ENCODE measurements around the gene SHC3.

Gene SHC3

GRCh38 chr9:89171693-89172092 lies 6.9 kb downstream of the SHC3 start:
- Histone ChIP-seq H3K27me3 (ENCODE audit: insufficient read depth, low read length) (peaks cover 5% of the 10 kb centered on the region), H3K14ac (ENCODE audit: low read length) (no peak overlapping the region), H4K12ac (ENCODE audit: low read depth, low read length) (no peak overlapping the region), H3K4me1 (ENCODE audit: control insufficient read depth in 1 of 2, insufficient read depth in 2 of 2, low read length in 2 of 2) (peaks cover 4% of the 10 kb centered on the region in 2 experiments), H3K18ac (ENCODE audit: low read length) (no peak overlapping the region), H3K4me3 (ENCODE audit: low read depth, low read length) (no peak overlapping the region), H2AFZ (ENCODE audit: insufficient read depth, low read length, poor library complexity) (no peak overlapping the region), H3K27ac (ENCODE audit: low read depth, low read length) (no peak overlapping the region), H3K4ac (ENCODE audit: low read depth, low read length) (no peak overlapping the region), H3K79me2 (ENCODE audit: control insufficient read depth, insufficient read depth, low read length, poor library complexity) (no peaks in the 10 kb centered on the region), H2BK12ac (ENCODE audit: low read length) (no peak overlapping the region), H4K8ac (ENCODE audit: low read depth, low read length) (no peak overlapping the region), H3K4me2 (ENCODE audit: low read length) (no peak overlapping the region), H3K9ac (ENCODE audit: low read length) (no peak overlapping the region), H3K9me3 (ENCODE audit: insufficient read depth, low read depth, low read length) (peaks cover 6% of the 10 kb centered on the region), H3K23ac (ENCODE audit: low read length) (no peak overlapping the region), H2BK120ac (ENCODE audit: insufficient read depth, low read length, poor library complexity) (no peak overlapping the region), H2AK5ac (ENCODE audit: low read length) (no peak overlapping the region), H3K79me1 (ENCODE audit: low read length) (no peaks in the 10 kb centered on the region), H2BK5ac (ENCODE audit: low read depth, low read length, poor library complexity) (no peak overlapping the region), H3K36me3 (ENCODE audit: control insufficient read depth in 1 of 2, insufficient read depth in 2 of 2, low read length in 2 of 2) (no peaks in the 10 kb centered on the region), H4K91ac (ENCODE audit: low read depth, low read length) (no peak overlapping the region)
- WGBS (ENCODE audit: extremely low coverage, insufficient coverage, insufficient read length): no CpG with 5 or more reads among the region's 4 CpGs
- DNase-seq: no peak

GRCh38 chr9:89171231-89171630 lies 7.4 kb downstream of the SHC3 start:
- H3K27ac ChIP-seq (ENCODE audit: low read depth, low read length): no peak overlapping the region
- no peaks in the 10 kb centered on the region for H3K36me3 ChIP-seq (ENCODE audit: control insufficient read depth in 1 of 2, insufficient read depth in 2 of 2, low read length in 2 of 2)
- H2BK120ac ChIP-seq (ENCODE audit: insufficient read depth, low read length, poor library complexity): no peak overlapping the region
- no peak overlapping the region for H4K91ac ChIP-seq (ENCODE audit: low read depth, low read length)
- H2BK12ac ChIP-seq (ENCODE audit: low read length): no peak overlapping the region
- H3K9ac ChIP-seq (ENCODE audit: low read length): no peak overlapping the region
- peaks cover 5% of the 10 kb centered on the region for H3K27me3 ChIP-seq (ENCODE audit: insufficient read depth, low read length)
- no peak overlapping the region for H3K18ac ChIP-seq (ENCODE audit: low read length)
- peaks cover 6% of the 10 kb centered on the region for H3K9me3 ChIP-seq (ENCODE audit: insufficient read depth, low read depth, low read length)
- no peak overlapping the region for H2AK5ac ChIP-seq (ENCODE audit: low read length)
- H3K79me2 ChIP-seq (ENCODE audit: control insufficient read depth, insufficient read depth, low read length, poor library complexity): no peaks in the 10 kb centered on the region
- no peaks in the 10 kb centered on the region for H3K79me1 ChIP-seq (ENCODE audit: low read length)
- H4K12ac ChIP-seq (ENCODE audit: low read depth, low read length): no peak overlapping the region
- H2AFZ ChIP-seq (ENCODE audit: insufficient read depth, low read length, poor library complexity): no peak overlapping the region
- no peak for DNase-seq
- no peak overlapping the region for H3K4ac ChIP-seq (ENCODE audit: low read depth, low read length)
- H3K4me1 ChIP-seq (ENCODE audit: control insufficient read depth in 1 of 2, insufficient read depth in 2 of 2, low read length in 2 of 2): peaks cover 4% of the 10 kb centered on the region in 2 experiments
- no peak overlapping the region for H3K23ac ChIP-seq (ENCODE audit: low read length)
- no peak overlapping the region for H3K14ac ChIP-seq (ENCODE audit: low read length)
- no CpG with 5 or more reads among the region's 3 CpGs for WGBS (ENCODE audit: extremely low coverage, insufficient coverage, insufficient read length)
- no peak overlapping the region for H4K8ac ChIP-seq (ENCODE audit: low read depth, low read length)
- H2BK5ac ChIP-seq (ENCODE audit: low read depth, low read length, poor library complexity): no peak overlapping the region
- no peak overlapping the region for H3K4me3 ChIP-seq (ENCODE audit: low read depth, low read length)
- no peak overlapping the region for H3K4me2 ChIP-seq (ENCODE audit: low read length)

GRCh38 chr9:89168901-89169813 lies 9.5 kb downstream of the SHC3 start:
- Histone ChIP-seq H2AK5ac (ENCODE audit: low read length) (no peak overlapping the region), H4K8ac (ENCODE audit: low read depth, low read length) (no peak overlapping the region), H4K12ac (ENCODE audit: low read depth, low read length) (no peak overlapping the region), H3K27ac (ENCODE audit: low read depth, low read length) (no peak overlapping the region), H3K4me3 (ENCODE audit: low read depth, low read length) (no peak overlapping the region), H2BK120ac (ENCODE audit: insufficient read depth, low read length, poor library complexity) (no peak overlapping the region), H3K23ac (ENCODE audit: low read length) (no peak overlapping the region), H2AFZ (ENCODE audit: insufficient read depth, low read length, poor library complexity) (no peak overlapping the region), H3K4ac (ENCODE audit: low read depth, low read length) (no peak overlapping the region), H3K18ac (ENCODE audit: low read length) (no peak overlapping the region), H2BK12ac (ENCODE audit: low read length) (no peak overlapping the region), H3K79me2 (ENCODE audit: control insufficient read depth, insufficient read depth, low read length, poor library complexity) (no peaks in the 10 kb centered on the region), H3K36me3 (ENCODE audit: control insufficient read depth in 1 of 2, insufficient read depth in 2 of 2, low read length in 2 of 2) (no peaks in the 10 kb centered on the region), H3K4me1 (ENCODE audit: control insufficient read depth in 1 of 2, insufficient read depth in 2 of 2, low read length in 2 of 2) (peaks cover 4% of the 10 kb centered on the region in 2 experiments), H2BK5ac (ENCODE audit: low read depth, low read length, poor library complexity) (no peak overlapping the region), H3K79me1 (ENCODE audit: low read length) (no peaks in the 10 kb centered on the region), H3K14ac (ENCODE audit: low read length) (no peak overlapping the region), H3K27me3 (ENCODE audit: insufficient read depth, low read length) (no peaks in the 10 kb centered on the region), H3K4me2 (ENCODE audit: low read length) (no peak overlapping the region), H3K9ac (ENCODE audit: low read length) (no peak overlapping the region), H4K91ac (ENCODE audit: low read depth, low read length) (no peak overlapping the region), H3K9me3 (ENCODE audit: insufficient read depth, low read depth, low read length) (peaks cover 6% of the 10 kb centered on the region)
- peak; percentile 22 to 66 for DNase-seq
- no CpG with 5 or more reads among the region's 9 CpGs for WGBS (ENCODE audit: extremely low coverage, insufficient coverage, insufficient read length)

GRCh38 chr9:89167788-89168187 lies 10.8 kb downstream of the SHC3 start:
- H2BK120ac ChIP-seq (ENCODE audit: insufficient read depth, low read length, poor library complexity): no peak overlapping the region
- no peak for DNase-seq

More at GRCh38 chr9:89167788-89168187, 10.8 kb downstream of the SHC3 start:
- H3K4ac ChIP-seq (ENCODE audit: low read depth, low read length): no peak overlapping the region
- no peak overlapping the region for H2BK5ac ChIP-seq (ENCODE audit: low read depth, low read length, poor library complexity)
- H3K4me1 ChIP-seq (ENCODE audit: control insufficient read depth in 1 of 2, insufficient read depth in 2 of 2, low read length in 2 of 2): peaks cover 4% of the 10 kb centered on the region in 2 experiments
- H3K36me3 ChIP-seq (ENCODE audit: control insufficient read depth in 1 of 2, insufficient read depth in 2 of 2, low read length in 2 of 2): no peaks in the 10 kb centered on the region
- no peak overlapping the region for H2BK12ac ChIP-seq (ENCODE audit: low read length)
- no peaks in the 10 kb centered on the region for H3K79me1 ChIP-seq (ENCODE audit: low read length)
- H2AFZ ChIP-seq (ENCODE audit: insufficient read depth, low read length, poor library complexity): no peak overlapping the region
- H3K18ac ChIP-seq (ENCODE audit: low read length): no peak overlapping the region
- H3K4me2 ChIP-seq (ENCODE audit: low read length): no peak overlapping the region
- H3K4me3 ChIP-seq (ENCODE audit: low read depth, low read length): no peak overlapping the region
- no CpG with 5 or more reads among the region's 5 CpGs for WGBS (ENCODE audit: extremely low coverage, insufficient coverage, insufficient read length)
- no peak overlapping the region for H4K91ac ChIP-seq (ENCODE audit: low read depth, low read length)
- no peak overlapping the region for H2AK5ac ChIP-seq (ENCODE audit: low read length)
- no peak overlapping the region for H3K14ac ChIP-seq (ENCODE audit: low read length)
- H4K12ac ChIP-seq (ENCODE audit: low read depth, low read length): no peak overlapping the region
- no peaks in the 10 kb centered on the region for H3K27me3 ChIP-seq (ENCODE audit: insufficient read depth, low read length)
- H3K9ac ChIP-seq (ENCODE audit: low read length): no peak overlapping the region
- peaks cover 6% of the 10 kb centered on the region for H3K9me3 ChIP-seq (ENCODE audit: insufficient read depth, low read depth, low read length)
- no peaks in the 10 kb centered on the region for H3K79me2 ChIP-seq (ENCODE audit: control insufficient read depth, insufficient read depth, low read length, poor library complexity)
- no peak overlapping the region for H3K27ac ChIP-seq (ENCODE audit: low read depth, low read length)
- no peak overlapping the region for H4K8ac ChIP-seq (ENCODE audit: low read depth, low read length)
- no peak overlapping the region for H3K23ac ChIP-seq (ENCODE audit: low read length)

All from trophoblast cell (in vitro differentiated cells and primary cell).